ENCODE measurements around the gene MDP1. TPM values are rescaled to one million over a fixed set of nuclear protein-coding genes. Genes with fewer than 3 reads are reported as not detected.

MDP1 gene
- total and polyA plus RNA-seq, 3 experiments from 2014 or later, result 15.5 to 25.8 (median 16.2) TPM

DNA sequence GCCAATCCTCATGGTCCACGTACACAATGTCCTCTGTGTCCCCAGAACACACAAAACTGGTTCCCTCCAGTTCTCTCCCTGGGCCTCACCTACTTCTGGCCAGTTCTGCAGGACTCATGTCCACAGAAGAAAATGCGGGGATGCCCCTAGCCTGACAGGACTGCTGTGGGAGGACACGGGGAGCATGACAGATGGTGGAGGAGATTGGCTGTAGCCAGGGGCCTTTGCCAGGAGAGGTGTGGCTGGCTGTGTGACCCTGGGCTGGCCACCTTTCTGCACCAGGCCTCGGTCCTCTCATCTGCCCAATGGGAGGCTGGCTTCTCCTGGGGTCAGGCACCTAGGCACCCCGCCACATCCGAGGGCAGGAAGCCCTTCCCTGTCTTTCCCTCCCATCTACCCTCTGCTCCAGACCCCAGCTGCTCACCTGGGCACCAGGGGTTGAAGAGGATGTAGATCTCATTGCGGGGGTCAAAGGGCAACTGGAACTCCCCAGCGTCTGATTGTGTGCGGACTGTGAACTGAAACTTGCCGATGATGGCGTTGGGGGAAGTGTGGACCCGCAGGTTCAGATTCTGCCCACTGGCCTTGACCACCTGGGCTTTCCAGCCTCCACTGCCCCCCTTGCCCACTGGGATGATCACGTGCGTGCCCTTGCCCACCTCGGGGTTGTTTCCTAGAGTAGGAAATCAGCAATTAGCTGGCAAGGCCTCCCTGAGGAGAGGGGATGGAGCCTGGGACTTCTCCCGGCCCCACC, 44.3 kb upstream of the MDP1 start:
- no peaks in the 10 kb centered on the region for H3K27me3 ChIP-seq (ENCODE audit: insufficient read depth, low read length, poor library complexity, severe bottlenecking)
- no peaks in the 10 kb centered on the region for H3K4me1 Mint-ChIP-seq
- no peak overlapping the region for H3K27ac ChIP-seq (ENCODE audit: low read depth, low read length)
- H3K36me3 ChIP-seq (ENCODE audit: insufficient read depth, low read length), result peaks cover 3% of the 10 kb centered on the region
- H3K4me1 ChIP-seq (ENCODE audit: insufficient read depth, low read length), result no peaks in the 10 kb centered on the region
- H3K27ac Mint-ChIP-seq, result peak overlapping the region in 2 of 8 donors; percentile 57 to 63
- H3K9me3 Mint-ChIP-seq, result no peaks in the 10 kb centered on the region
- H3K27me3 Mint-ChIP-seq, result no peaks in the 10 kb centered on the region
- H3K36me3 Mint-ChIP-seq, result peaks cover 0 to 45% (median 4%) of the 10 kb centered on the region in 3 donors
- POLR2A ChIA-PET, result no interaction called here
- no peak overlapping the region for H3K4me3 Mint-ChIP-seq
- no peak overlapping the region for H3K4me3 ChIP-seq (ENCODE audit: low read length)
- DNase-seq, result no peak
- no peaks in the 10 kb centered on the region for H3K9me3 ChIP-seq (ENCODE audit: low read length)
- CTCF ChIA-PET, result no interaction called here

DNA sequence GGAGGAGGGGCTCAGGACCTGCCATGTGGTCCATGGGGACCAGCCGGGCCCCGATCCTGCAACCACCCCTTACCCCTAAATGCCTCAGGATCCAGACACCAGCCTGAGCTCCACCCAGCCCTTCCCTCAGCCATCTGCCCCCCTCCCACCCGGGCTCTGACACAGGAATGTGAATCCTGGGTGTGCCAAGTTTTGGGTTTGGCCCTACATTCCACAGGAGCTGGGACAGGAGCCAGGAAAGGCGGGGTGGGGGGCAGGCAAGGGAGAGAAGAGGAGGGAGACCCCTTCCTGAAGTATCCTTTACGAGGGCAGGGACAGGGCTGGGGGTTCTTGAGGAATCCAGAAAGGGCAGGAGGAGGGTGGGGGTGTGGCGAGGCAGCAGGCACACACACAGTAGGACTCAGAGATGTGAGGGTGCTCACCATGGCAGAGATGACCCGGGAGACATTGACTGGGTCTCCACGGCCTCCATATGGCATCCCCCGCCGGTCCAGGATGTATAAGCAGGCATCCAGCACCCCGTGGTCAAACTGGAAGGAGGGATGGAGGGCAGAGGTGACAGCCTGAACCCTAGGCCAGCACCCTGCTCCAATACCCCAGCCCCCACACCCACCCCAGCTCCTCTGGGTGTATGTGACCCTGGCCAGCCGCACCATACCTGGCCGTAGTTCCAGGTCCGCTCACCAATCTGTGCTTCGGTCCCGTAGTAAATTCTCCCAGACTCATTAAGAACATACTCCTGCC, 43.6 kb upstream of the MDP1 start:
- peaks cover 7% of the 10 kb centered on the region for H3K36me3 ChIP-seq (ENCODE audit: insufficient read depth, low read length)
- H3K9me3 Mint-ChIP-seq, result no peaks in the 10 kb centered on the region
- H3K27ac ChIP-seq (ENCODE audit: low read depth, low read length), result no peak overlapping the region
- ChIA-PET POLR2A (no interaction called here), CTCF (no interaction called here)
- H3K27me3 Mint-ChIP-seq, result no peaks in the 10 kb centered on the region
- H3K4me3 Mint-ChIP-seq, result no peak overlapping the region
- H3K4me3 ChIP-seq (ENCODE audit: low read length), result no peak overlapping the region
- no peaks in the 10 kb centered on the region for H3K27me3 ChIP-seq (ENCODE audit: insufficient read depth, low read length, poor library complexity, severe bottlenecking)
- peaks cover 0 to 43% (median 4%) of the 10 kb centered on the region in 3 donors for H3K36me3 Mint-ChIP-seq
- H3K4me1 Mint-ChIP-seq, result no peaks in the 10 kb centered on the region
- H3K9me3 ChIP-seq (ENCODE audit: low read length), result no peaks in the 10 kb centered on the region
- H3K27ac Mint-ChIP-seq, result peak overlapping the region in 2 of 8 donors; percentile 57 to 63
- DNase-seq, result no peak
- H3K4me1 ChIP-seq (ENCODE audit: insufficient read depth, low read length), result no peaks in the 10 kb centered on the region

DNA sequence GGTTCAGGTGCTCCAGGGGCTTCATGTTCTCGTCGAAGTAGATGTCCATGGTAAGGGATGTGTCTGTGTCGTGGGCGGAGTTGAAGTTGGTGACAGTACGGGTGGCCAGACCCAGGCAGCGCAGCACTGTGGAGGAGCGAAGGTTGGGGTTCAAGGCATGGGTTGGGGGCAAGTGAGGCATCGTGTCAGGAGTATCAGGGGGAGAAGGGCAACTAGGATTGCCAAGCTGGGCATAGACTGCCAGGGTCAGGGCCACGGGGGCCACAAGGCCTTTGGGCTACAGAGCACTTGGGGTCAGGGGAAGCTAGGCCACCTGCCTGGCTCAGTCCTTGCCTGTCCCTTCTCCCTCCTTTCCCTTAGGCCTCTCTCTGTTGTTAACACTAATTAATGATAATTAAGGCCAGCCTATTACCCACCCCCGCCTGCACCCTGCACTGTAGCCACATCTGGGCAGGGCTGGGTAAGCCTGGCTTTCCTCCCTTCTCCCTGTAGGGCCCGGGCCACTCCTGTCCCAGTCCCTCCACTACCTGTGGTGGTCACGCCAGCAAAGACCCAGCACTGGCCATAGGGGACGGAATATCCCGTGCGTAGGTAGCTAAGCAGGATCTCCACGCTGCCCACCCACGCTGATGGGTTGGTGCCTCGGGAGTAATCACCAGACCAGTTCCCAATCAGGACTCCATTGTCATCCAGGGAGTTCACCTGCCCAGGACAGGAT, 42.8 kb upstream of the MDP1 start:
- POLR2A ChIA-PET, result no interaction called here
- no peaks in the 10 kb centered on the region for H3K9me3 Mint-ChIP-seq
- Histone ChIP-seq H3K36me3 (ENCODE audit: insufficient read depth, low read length) (peaks cover 7% of the 10 kb centered on the region), H3K9me3 (ENCODE audit: low read length) (no peaks in the 10 kb centered on the region), H3K4me1 (ENCODE audit: insufficient read depth, low read length) (no peaks in the 10 kb centered on the region), H3K27me3 (ENCODE audit: insufficient read depth, low read length, poor library complexity, severe bottlenecking) (no peaks in the 10 kb centered on the region), H3K4me3 (ENCODE audit: low read length) (no peak overlapping the region), H3K27ac (ENCODE audit: low read depth, low read length) (no peak overlapping the region)
- H3K36me3 Mint-ChIP-seq, result peaks cover 0 to 50% (median 6%) of the 10 kb centered on the region in 3 donors
- CTCF ChIA-PET, result interaction anchor here (0.6 kb wide), 1 partner anchor 49 kb away, joined by 3 read pairs; the partner anchor contains the start of gene CIDEB
- no peak for DNase-seq
- no peaks in the 10 kb centered on the region for H3K4me1 Mint-ChIP-seq
- H3K27ac Mint-ChIP-seq, result peak overlapping the region in 1 of 8 donors; percentile 36
- H3K4me3 Mint-ChIP-seq, result no peak overlapping the region
- no peaks in the 10 kb centered on the region for H3K27me3 Mint-ChIP-seq

DNA sequence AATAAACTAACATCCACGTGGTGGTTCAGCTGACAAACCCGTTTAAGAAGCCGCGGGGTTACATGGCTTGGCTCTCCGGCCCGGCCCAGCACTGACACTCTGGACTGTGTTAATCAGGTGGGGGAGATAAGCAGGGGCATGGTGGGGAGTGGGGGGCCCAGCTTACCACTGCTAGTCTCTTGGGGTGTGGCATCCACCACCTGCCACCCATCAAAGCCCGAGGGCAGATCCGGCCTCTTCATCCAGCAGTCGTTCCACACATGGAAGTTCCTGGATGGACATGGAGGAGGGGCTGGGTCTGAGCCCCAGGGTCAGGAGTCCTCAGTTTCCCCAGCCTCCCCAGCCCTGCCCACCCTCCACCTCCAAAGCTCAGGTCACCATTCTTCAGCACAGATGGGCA, 42.3 kb upstream of the MDP1 start:
- peaks cover 0 to 52% (median 6%) of the 10 kb centered on the region in 3 donors for H3K36me3 Mint-ChIP-seq
- H3K4me1 Mint-ChIP-seq, result no peaks in the 10 kb centered on the region
- DNase-seq, result no peak
- POLR2A ChIA-PET, result no interaction called here
- no peaks in the 10 kb centered on the region for H3K27me3 Mint-ChIP-seq
- CTCF ChIA-PET, result no interaction called here
- no peaks in the 10 kb centered on the region for H3K9me3 Mint-ChIP-seq
- H3K4me3 Mint-ChIP-seq, result no peak overlapping the region
- no peak overlapping the region for H3K27ac Mint-ChIP-seq
- Histone ChIP-seq H3K9me3 (ENCODE audit: low read length) (no peaks in the 10 kb centered on the region), H3K36me3 (ENCODE audit: insufficient read depth, low read length) (peaks cover 7% of the 10 kb centered on the region), H3K27me3 (ENCODE audit: insufficient read depth, low read length, poor library complexity, severe bottlenecking) (no peaks in the 10 kb centered on the region), H3K27ac (ENCODE audit: low read depth, low read length) (no peak overlapping the region), H3K4me1 (ENCODE audit: insufficient read depth, low read length) (no peaks in the 10 kb centered on the region), H3K4me3 (ENCODE audit: low read length) (no peak overlapping the region)

DNA sequence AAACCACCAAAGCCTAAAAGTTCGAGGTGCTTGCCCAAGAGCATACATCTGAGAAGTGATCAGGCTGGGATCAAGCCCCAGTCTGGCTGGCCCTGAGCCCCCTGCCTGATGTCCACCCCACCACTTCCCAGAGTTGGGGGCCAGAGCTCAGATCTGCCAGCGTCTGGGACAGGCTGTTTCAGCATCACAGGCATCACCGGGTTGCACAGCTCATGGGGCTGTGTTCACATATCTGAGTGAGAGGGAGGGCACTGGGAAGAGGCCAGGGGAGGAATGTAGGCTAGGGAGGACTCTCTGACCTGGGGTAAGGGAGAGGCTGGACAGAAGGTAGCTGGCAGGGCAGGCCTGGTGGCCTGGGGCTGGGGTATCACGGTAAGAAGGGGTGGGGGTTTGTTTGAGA, 41.1 kb upstream of the MDP1 start:
- Mint-ChIP-seq H3K27ac (no peak overlapping the region), H3K4me3 (no peak overlapping the region), H3K36me3 (peaks cover 0 to 50% (median 3%) of the 10 kb centered on the region in 3 donors), H3K27me3 (no peaks in the 10 kb centered on the region), H3K9me3 (no peaks in the 10 kb centered on the region), H3K4me1 (no peaks in the 10 kb centered on the region)
- Histone ChIP-seq H3K9me3 (ENCODE audit: low read length) (no peaks in the 10 kb centered on the region), H3K27ac (ENCODE audit: low read depth, low read length) (no peak overlapping the region), H3K4me1 (ENCODE audit: insufficient read depth, low read length) (no peaks in the 10 kb centered on the region), H3K27me3 (ENCODE audit: insufficient read depth, low read length, poor library complexity, severe bottlenecking) (no peaks in the 10 kb centered on the region), H3K4me3 (ENCODE audit: low read length) (no peak overlapping the region), H3K36me3 (ENCODE audit: insufficient read depth, low read length) (peaks cover 7% of the 10 kb centered on the region)
- POLR2A ChIA-PET, result interaction anchor here (1.2 kb wide), 1 partner anchor 14 kb away, joined by 3 read pairs; no protein-coding TSS in a partner anchor
- DNase-seq, result no peak
- CTCF ChIA-PET, result interaction anchor here (0.9 kb wide), 1 partner anchor 175 kb away, joined by 3 read pairs; no protein-coding TSS in a partner anchor

DNA sequence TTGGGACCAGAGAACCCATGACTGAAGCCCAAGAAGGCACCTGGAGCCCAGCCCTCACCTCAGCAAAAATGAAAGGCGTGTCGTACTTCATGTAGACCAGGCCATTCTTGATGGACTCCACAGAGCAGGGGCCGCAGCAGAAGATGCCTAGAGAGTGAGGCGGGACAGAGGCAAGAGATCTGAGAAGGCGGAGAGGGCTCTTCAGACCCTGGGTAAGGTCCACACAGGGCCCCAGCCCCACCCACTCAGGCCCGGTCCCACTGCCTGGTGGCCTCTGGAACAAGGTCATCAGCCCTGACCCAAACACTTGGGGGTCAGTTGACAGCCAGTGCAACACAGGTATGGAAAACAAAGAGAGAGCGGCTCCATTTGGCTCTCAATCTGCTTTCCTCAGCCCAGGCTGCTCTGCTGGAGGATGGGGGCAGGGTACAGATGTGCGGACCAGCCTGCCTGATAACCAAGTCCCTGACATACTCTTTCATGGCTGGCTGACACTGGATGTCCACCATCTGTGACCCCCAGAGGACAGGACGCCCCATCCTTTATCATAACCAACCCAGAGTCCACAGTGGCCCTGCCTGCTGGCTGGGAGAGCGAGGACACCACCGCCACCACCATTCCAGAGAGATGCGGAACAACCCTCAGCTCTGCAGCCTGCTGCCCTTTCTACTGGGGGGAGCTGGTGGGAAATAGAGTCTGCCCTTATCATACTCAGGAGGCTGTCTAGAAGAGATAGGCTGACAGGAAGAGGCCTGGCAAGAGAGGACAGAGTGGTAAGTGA, 40.3 kb upstream of the MDP1 start:
- Histone ChIP-seq H3K27ac (ENCODE audit: low read depth, low read length) (no peak overlapping the region), H3K4me3 (ENCODE audit: low read length) (no peak overlapping the region), H3K27me3 (ENCODE audit: insufficient read depth, low read length, poor library complexity, severe bottlenecking) (no peaks in the 10 kb centered on the region), H3K9me3 (ENCODE audit: low read length) (no peaks in the 10 kb centered on the region), H3K36me3 (ENCODE audit: insufficient read depth, low read length) (peaks cover 7% of the 10 kb centered on the region), H3K4me1 (ENCODE audit: insufficient read depth, low read length) (no peaks in the 10 kb centered on the region)
- H3K27me3 Mint-ChIP-seq, result no peaks in the 10 kb centered on the region
- ChIA-PET CTCF (no interaction called here), POLR2A (interaction anchor here (1.2 kb wide), 1 partner anchor 15 kb away, joined by 3 read pairs; no protein-coding TSS in a partner anchor)
- no peaks in the 10 kb centered on the region for H3K9me3 Mint-ChIP-seq
- H3K4me1 Mint-ChIP-seq, result no peaks in the 10 kb centered on the region
- peaks cover 0 to 54% (median 5%) of the 10 kb centered on the region in 3 donors for H3K36me3 Mint-ChIP-seq
- peak overlapping the region in 1 of 8 donors; percentile 14 for H3K27ac Mint-ChIP-seq
- no peak overlapping the region for H3K4me3 Mint-ChIP-seq
- DNase-seq, result no peak

DNA sequence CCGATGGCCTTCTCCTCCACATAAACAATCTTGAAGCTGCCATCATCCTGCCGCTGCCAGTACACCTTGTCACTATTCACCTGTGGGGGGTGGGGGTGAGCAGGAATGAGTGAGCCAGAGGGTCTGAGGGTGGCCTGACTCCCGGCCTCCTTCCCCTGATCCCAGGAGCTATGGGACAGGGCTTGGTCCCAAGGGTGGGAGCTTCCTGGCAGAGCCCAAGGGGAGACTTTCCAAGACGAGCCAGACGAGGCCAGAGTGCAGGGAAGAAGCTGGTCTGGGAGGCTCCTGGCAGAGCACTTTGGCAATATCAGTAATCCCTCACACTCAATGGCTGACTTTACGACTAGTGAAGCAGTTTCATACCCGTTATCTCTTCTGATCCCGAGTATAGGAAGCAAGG, 39.6 kb upstream of the MDP1 start:
- H3K4me3 Mint-ChIP-seq, result no peak overlapping the region
- Histone ChIP-seq H3K4me3 (ENCODE audit: low read length) (no peak overlapping the region), H3K4me1 (ENCODE audit: insufficient read depth, low read length) (no peaks in the 10 kb centered on the region), H3K27ac (ENCODE audit: low read depth, low read length) (no peak overlapping the region), H3K36me3 (ENCODE audit: insufficient read depth, low read length) (peaks cover 7% of the 10 kb centered on the region), H3K27me3 (ENCODE audit: insufficient read depth, low read length, poor library complexity, severe bottlenecking) (no peaks in the 10 kb centered on the region), H3K9me3 (ENCODE audit: low read length) (no peaks in the 10 kb centered on the region)
- H3K36me3 Mint-ChIP-seq, result peaks cover 0 to 48% (median 3%) of the 10 kb centered on the region in 3 donors
- H3K27me3 Mint-ChIP-seq, result no peaks in the 10 kb centered on the region
- POLR2A ChIA-PET, result no interaction called here
- DNase-seq, result no peak
- CTCF ChIA-PET, result no interaction called here
- H3K9me3 Mint-ChIP-seq, result no peaks in the 10 kb centered on the region
- H3K27ac Mint-ChIP-seq, result no peak overlapping the region
- H3K4me1 Mint-ChIP-seq, result no peaks in the 10 kb centered on the region
